Measurements from ENCODE around the gene ITGBL1. TPM values are rescaled to one million over a fixed set of nuclear protein-coding genes. Genes with fewer than 3 reads are reported as not detected.

The ITGBL1 gene
- total RNA-seq, 1 donor from 2014 or later = 9.5 TPM

- no peak overlapping the region for H3K4me3 ChIP-seq
- no peaks in the 10 kb centered on the region for H3K4me1 ChIP-seq
- no peaks in the 10 kb centered on the region for H3K36me3 ChIP-seq
- H3K27me3 ChIP-seq (ENCODE audit: low read depth) = no peaks in the 10 kb centered on the region
- DNase-seq (no peak), ATAC-seq (no peak)
- TF ChIP-seq CTCF (IDR thresholded peaks at IDR 0.05) = no peak
- H3K27ac ChIP-seq = no peak overlapping the region
- no peaks in the 10 kb centered on the region for H3K9me3 ChIP-seq
- intact Hi-C loops (cut with DNase I) = no loop called here
These were observed 144.3 kb downstream of the ITGBL1 start for GRCh38 chr13:101596803-101597202.

GRCh38 chr13:101611491-101612475 lies 159.3 kb downstream of the ITGBL1 start:
- no peak for TF ChIP-seq CTCF (IDR thresholded peaks at IDR 0.05)

GRCh38 chr13:101612735-101613134 lies 160.3 kb downstream of the ITGBL1 start:
- H3K36me3 ChIP-seq = no peaks in the 10 kb centered on the region
- H3K4me3 ChIP-seq = no peak overlapping the region
- no peak for DNase-seq
- no peak overlapping the region for H3K27ac ChIP-seq
- H3K27me3 ChIP-seq (ENCODE audit: low read depth) = no peaks in the 10 kb centered on the region
- ATAC-seq = no peak
- no peak for TF ChIP-seq CTCF (IDR thresholded peaks at IDR 0.05)
- intact Hi-C loops (cut with DNase I) = no loop called here
- H3K4me1 ChIP-seq = no peaks in the 10 kb centered on the region
- no peaks in the 10 kb centered on the region for H3K9me3 ChIP-seq

More at GRCh38 chr13:101611491-101612475, 159.3 kb downstream of the ITGBL1 start:
- ATAC-seq (no peak), DNase-seq (no peak)
- Histone ChIP-seq H3K9me3 (no peaks in the 10 kb centered on the region), H3K36me3 (no peaks in the 10 kb centered on the region), H3K4me1 (no peaks in the 10 kb centered on the region), H3K4me3 (no peak overlapping the region), H3K27me3 (ENCODE audit: low read depth) (no peaks in the 10 kb centered on the region), H3K27ac (no peak overlapping the region)
- intact Hi-C loops (cut with DNase I) = no loop called here

- Histone ChIP-seq H3K27ac (no peak overlapping the region), H3K4me1 (no peaks in the 10 kb centered on the region), H3K27me3 (ENCODE audit: low read depth) (no peaks in the 10 kb centered on the region), H3K4me3 (no peak overlapping the region), H3K9me3 (no peaks in the 10 kb centered on the region), H3K36me3 (no peaks in the 10 kb centered on the region)
- intact Hi-C loops (cut with DNase I) = no loop called here
- ATAC-seq = no peak
- TF ChIP-seq CTCF (IDR thresholded peaks at IDR 0.05) = no peak
- no peak for DNase-seq
These were observed 162.0 kb downstream of the ITGBL1 start for GRCh38 chr13:101614491-101614890.

- no peaks in the 10 kb centered on the region for H3K36me3 ChIP-seq
- intact Hi-C loops (cut with DNase I) = no loop called here
- H3K9me3 ChIP-seq = no peaks in the 10 kb centered on the region
- H3K27ac ChIP-seq = no peak overlapping the region
- no peaks in the 10 kb centered on the region for H3K27me3 ChIP-seq (ENCODE audit: low read depth)
- no peak overlapping the region for H3K4me3 ChIP-seq
- DNase-seq = no peak
- TF ChIP-seq CTCF (IDR thresholded peaks at IDR 0.05) = no peak
- ATAC-seq = no peak
- H3K4me1 ChIP-seq = peaks cover under 1% of the 10 kb centered on the region
These were observed 166.1 kb downstream of the ITGBL1 start for GRCh38 chr13:101618440-101619187.
